ENCODE measurements around the gene VAMP7.
"Not testable (repeated sequence)": the region's sequence is repeated elsewhere in the genome, so short reads cannot be mapped to it uniquely, and the experiment has no call there.

Gene VAMP7

DNA sequence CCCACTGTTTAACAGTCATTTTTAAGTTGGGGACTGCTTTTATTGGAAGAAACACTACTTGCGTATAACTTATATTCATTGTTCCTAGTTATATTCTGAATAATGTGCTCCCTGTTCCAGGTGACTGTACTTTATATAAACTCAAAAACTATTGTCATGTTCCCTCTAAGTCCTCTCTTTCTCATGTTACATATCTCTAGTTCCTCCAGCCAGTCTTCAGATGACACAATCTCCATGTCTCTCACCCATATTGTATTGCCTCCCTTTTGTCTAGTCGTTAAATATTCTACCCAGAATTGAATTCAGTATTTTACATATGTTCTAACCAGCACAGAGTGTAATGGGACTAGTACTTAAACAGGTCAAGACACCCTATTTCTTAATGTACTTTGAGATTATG is 5.3 kb downstream of the VAMP7 start:
- peaks cover 16% of the 10 kb centered on the region for H3K36me3 Mint-ChIP-seq
- peaks cover 25% of the 10 kb centered on the region for H3K4me1 Mint-ChIP-seq
- ATAC-seq (ENCODE audit: low read depth) (no peak), DNase-seq (ENCODE audit: low spot score in 2 of 2) (no peak)
- no peaks in the 10 kb centered on the region for H3K27me3 Mint-ChIP-seq
- no peak overlapping the region for H3K27ac Mint-ChIP-seq
- H3K4me3 Mint-ChIP-seq = no peak overlapping the region
- H3K9me3 Mint-ChIP-seq = peaks cover 2% of the 10 kb centered on the region

DNA sequence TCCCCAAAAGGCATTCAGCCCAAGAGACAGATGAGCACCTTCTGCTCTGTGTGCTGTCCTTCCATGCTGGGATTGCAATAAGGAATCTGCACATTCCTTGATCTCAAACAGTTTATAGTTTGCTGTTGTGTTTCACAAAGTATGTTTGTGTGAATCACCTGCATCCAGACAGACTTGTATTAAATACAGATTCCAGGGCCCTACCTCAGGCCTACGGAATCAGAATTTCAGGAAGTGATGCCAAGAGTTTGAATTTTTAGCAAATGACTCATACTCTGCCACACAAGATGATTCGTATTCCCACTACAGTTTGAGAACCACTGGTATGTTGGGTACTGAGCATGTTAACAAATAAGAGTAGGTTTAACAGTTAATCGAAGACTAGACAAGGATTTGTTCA is 7.0 kb downstream of the VAMP7 start:
- DNase-seq (ENCODE audit: low spot score in 2 of 2) = no peak

DNA sequence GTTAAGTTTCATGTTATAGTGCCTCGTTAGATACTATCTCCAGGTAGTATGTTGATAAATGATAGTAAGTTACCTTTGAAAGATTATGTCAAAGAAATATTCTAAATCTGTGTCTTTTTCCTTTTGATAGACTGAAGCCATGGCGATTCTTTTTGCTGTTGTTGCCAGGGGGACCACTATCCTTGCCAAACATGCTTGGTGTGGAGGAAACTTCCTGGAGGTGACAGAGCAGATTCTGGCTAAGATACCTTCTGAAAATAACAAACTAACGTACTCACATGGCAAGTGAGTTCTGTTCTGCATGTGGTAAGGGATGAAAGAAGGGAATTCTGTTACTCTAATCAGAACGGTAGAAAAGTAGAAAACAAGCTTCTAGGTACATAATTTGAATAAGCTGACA is 8.2 kb downstream of the VAMP7 start:
- ATAC-seq (ENCODE audit: low read depth) (no peak), DNase-seq (ENCODE audit: low spot score in 2 of 2) (no peak)
- Mint-ChIP-seq H3K27ac (no peak overlapping the region), H3K36me3 (peaks cover 31% of the 10 kb centered on the region), H3K27me3 (no peaks in the 10 kb centered on the region), H3K4me3 (no peak overlapping the region), H3K4me1 (peaks cover 17% of the 10 kb centered on the region), H3K9me3 (peaks cover 1% of the 10 kb centered on the region)

More for the DNA sequence above, 7.0 kb downstream of the VAMP7 start:
- Mint-ChIP-seq H3K27ac (no peak overlapping the region), H3K27me3 (no peaks in the 10 kb centered on the region), H3K4me1 (peaks cover 18% of the 10 kb centered on the region), H3K36me3 (peaks cover 24% of the 10 kb centered on the region), H3K4me3 (no peak overlapping the region), H3K9me3 (peaks cover under 1% of the 10 kb centered on the region)
- no peak for ATAC-seq (ENCODE audit: low read depth)

DNA sequence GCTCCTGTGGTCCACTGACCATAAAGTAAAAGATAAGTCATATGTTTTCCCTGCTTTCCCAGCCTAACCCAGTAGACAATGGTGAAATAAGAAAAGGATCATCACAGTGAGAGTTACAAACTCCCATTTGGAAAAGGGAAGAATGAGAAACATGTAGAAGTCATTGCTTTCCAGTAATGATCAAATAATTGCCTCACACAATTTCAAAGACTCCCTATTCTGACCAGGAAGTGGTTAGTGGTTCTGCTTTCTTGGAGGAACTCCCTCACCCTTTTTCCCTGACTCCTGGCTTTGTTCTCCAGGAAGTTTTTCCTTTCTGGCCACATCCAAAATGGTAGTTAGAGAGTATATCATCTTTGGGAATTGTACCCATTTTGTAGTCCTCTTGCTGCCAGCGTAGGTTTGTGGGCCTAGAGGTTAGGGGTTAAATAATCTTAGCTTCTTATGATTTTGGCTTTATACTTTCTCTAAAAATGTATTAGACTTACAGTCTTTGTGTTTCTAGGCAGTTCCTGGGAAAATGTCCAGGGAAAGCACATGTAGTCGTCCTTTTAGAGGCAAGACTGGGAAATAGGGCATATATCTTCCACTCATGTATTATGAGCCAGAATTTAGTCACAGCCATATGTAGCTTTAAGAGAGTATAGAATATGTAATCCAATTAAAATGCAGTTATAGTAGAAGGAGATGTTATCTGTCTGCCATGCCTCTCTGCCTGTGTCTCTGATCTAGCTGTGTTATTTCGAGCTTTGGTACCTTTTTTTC is 10.5 kb downstream of the VAMP7 start:
- no peaks in the 10 kb centered on the region for H3K27me3 Mint-ChIP-seq
- H3K36me3 Mint-ChIP-seq = peaks cover 27% of the 10 kb centered on the region
- H3K4me1 Mint-ChIP-seq = peaks cover 9% of the 10 kb centered on the region
- DNase-seq (ENCODE audit: low spot score in 2 of 2) = no peak
- no peak for ATAC-seq (ENCODE audit: low read depth)
- H3K27ac Mint-ChIP-seq = no peak overlapping the region
- no peak overlapping the region for H3K4me3 Mint-ChIP-seq
- H3K9me3 Mint-ChIP-seq = peaks cover 1% of the 10 kb centered on the region

DNA sequence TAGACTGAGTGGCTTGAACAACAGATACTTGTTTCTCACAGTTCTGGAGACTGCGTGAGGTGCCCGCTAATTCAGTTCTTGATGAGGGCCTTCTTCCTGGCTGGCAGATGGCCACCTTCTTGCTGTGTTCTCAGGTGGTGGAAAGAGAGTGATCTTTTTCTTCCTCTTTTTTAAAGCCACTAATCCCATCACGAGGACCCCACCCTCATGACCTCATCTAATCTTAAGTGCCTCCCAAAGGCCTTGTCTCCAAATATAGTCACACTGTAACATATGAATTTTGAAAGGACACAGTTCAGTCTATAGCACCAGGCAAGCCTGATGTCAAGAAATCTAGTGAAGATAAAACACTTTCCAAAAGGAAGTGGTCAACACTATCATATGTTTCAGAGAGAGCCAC is 12.4 kb downstream of the VAMP7 start:
- Mint-ChIP-seq H3K4me3 (no peak overlapping the region), H3K36me3 (peaks cover 24% of the 10 kb centered on the region), H3K27ac (no peak overlapping the region), H3K9me3 (peaks cover 1% of the 10 kb centered on the region), H3K27me3 (no peaks in the 10 kb centered on the region), H3K4me1 (peaks cover 6% of the 10 kb centered on the region)
- ATAC-seq (ENCODE audit: low read depth) (no peak), DNase-seq (ENCODE audit: low spot score in 2 of 2) (no peak)

DNA sequence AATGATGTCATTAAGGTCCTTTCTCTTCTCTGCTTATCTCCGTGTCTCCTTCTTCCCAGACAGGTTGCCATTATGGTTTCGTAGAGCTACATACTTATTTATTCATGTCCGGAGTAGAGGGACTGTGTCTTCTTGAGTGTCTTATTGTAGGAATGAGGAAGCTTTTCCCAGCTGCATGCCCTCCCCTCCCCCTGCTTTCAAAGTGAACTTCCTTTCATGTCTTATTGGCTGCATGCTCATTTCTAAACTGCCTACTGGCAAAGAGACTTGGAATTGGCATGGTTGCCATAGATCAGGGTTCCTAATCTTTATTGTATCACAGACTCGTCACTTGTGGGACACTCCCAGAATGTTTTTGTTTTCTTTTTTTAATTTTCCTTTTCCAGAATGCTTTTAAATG is 15.4 kb downstream of the VAMP7 start:
- Mint-ChIP-seq H3K4me3 (no peak overlapping the region), H3K27ac (no peak overlapping the region), H3K9me3 (peaks cover 1% of the 10 kb centered on the region), H3K27me3 (no peaks in the 10 kb centered on the region), H3K36me3 (peaks cover 29% of the 10 kb centered on the region), H3K4me1 (peaks cover 4% of the 10 kb centered on the region)
- DNase-seq (ENCODE audit: low spot score in 2 of 2) (no peak), ATAC-seq (ENCODE audit: low read depth) (no peak)

DNA sequence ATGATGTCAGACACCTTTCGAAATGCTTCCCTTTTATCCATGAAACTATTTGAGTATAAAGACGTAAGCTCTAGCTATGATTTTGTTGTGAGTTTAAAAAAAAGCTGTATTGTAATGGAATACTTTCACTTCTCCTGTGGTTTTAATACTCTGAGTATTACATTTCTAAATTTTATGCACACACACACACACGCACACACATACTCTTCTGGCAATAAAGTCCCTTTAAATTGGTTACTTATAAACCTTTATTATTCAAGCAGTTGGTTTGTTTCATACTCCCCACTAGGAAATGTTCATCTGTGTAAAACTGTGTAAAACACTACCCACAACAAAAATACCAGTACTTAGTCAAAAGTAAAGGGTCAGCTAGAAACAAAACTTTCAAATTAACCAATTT is 18.2 kb downstream of the VAMP7 start:
- no peak for DNase-seq (ENCODE audit: low spot score in 2 of 2)
- H3K9me3 Mint-ChIP-seq = no peaks in the 10 kb centered on the region
- H3K4me3 Mint-ChIP-seq = no peak overlapping the region
- ATAC-seq (ENCODE audit: low read depth) = no peak
- peaks cover 17% of the 10 kb centered on the region for H3K36me3 Mint-ChIP-seq
- peak overlapping the region; percentile 58 for H3K27ac Mint-ChIP-seq
- H3K27me3 Mint-ChIP-seq = no peaks in the 10 kb centered on the region
- H3K4me1 Mint-ChIP-seq = peaks cover 2% of the 10 kb centered on the region

DNA sequence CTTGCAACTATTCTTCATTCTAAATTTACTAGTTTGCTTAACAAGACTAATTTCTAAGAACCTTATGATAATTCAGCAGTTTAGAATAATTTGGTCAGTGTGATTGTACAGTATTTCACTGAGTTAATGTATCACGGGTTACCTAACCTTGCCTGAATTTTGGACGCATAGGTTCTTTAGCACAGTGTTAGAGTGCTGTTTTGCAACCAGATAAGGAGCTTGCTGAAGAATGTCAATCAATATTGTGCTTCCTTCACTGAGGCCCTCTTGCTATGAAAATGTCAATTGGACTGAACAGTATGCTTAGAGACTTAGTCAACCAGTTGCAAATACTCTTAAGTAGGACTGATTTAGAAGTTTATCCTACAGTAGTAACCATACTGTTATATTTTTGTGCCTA is 19.6 kb downstream of the VAMP7 start:
- Mint-ChIP-seq H3K9me3 (no peaks in the 10 kb centered on the region), H3K27me3 (no peaks in the 10 kb centered on the region), H3K36me3 (peaks cover 17% of the 10 kb centered on the region), H3K4me3 (no peak overlapping the region), H3K27ac (no peak overlapping the region), H3K4me1 (no peaks in the 10 kb centered on the region)
- DNase-seq (ENCODE audit: low spot score in 2 of 2) (no peak), ATAC-seq (ENCODE audit: low read depth) (no peak)

DNA sequence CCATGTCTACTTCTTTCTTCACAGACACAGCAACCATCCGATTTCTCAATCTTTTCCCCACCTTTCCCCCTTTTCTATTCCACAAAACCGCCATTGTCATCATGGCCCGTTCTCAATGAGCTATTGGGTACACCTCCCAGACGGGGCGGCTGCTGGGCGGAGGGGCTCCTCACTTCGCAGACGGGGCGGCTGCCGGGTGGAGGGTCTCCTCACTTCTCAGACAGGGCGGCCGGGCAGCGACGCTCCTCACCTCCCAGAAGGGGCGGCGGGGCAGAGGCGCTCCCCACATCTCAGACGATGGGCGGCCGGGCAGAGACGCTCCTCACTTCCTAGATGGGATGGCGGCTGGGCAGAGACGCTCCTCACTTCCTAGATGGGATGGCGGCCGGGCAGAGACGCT is 26.5 kb downstream of the VAMP7 start:
- not testable (repeated sequence) for H3K4me3 Mint-ChIP-seq; H3K4me1 Mint-ChIP-seq; ATAC-seq (ENCODE audit: low read depth); DNase-seq (ENCODE audit: low spot score in 2 of 2); H3K9me3 Mint-ChIP-seq; H3K27me3 Mint-ChIP-seq; H3K27ac Mint-ChIP-seq
- H3K36me3 Mint-ChIP-seq = peaks cover 47% of the 10 kb centered on the region

DNA sequence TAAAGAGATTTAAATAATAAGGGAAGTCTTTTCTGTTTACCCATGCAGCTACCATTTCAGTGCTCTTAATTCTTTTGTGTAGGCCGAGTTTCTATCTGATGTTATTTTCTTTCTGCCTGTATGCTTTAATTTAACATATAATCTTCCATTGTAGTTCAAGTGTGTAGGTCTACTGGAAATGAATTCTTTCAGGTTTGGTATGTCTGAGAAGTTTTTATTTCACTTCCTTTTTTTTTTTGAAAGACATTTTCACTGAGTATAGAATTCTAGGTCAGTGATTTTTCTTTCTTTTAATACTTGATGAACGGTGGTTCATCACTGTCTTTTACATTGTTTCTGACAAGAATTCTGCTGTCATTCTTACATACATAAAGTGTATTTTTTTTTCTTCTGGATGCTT is 42.1 kb downstream of the VAMP7 start:
- H3K4me1 Mint-ChIP-seq = peaks cover 7% of the 10 kb centered on the region
- peaks cover 3% of the 10 kb centered on the region for H3K9me3 Mint-ChIP-seq
- no peaks in the 10 kb centered on the region for H3K27me3 Mint-ChIP-seq
- peaks cover 36% of the 10 kb centered on the region for H3K36me3 Mint-ChIP-seq
- H3K4me3 Mint-ChIP-seq = no peak overlapping the region
- no peak for DNase-seq (ENCODE audit: low spot score in 2 of 2)
- no peak overlapping the region for H3K27ac Mint-ChIP-seq
- no peak for ATAC-seq (ENCODE audit: low read depth)

DNA sequence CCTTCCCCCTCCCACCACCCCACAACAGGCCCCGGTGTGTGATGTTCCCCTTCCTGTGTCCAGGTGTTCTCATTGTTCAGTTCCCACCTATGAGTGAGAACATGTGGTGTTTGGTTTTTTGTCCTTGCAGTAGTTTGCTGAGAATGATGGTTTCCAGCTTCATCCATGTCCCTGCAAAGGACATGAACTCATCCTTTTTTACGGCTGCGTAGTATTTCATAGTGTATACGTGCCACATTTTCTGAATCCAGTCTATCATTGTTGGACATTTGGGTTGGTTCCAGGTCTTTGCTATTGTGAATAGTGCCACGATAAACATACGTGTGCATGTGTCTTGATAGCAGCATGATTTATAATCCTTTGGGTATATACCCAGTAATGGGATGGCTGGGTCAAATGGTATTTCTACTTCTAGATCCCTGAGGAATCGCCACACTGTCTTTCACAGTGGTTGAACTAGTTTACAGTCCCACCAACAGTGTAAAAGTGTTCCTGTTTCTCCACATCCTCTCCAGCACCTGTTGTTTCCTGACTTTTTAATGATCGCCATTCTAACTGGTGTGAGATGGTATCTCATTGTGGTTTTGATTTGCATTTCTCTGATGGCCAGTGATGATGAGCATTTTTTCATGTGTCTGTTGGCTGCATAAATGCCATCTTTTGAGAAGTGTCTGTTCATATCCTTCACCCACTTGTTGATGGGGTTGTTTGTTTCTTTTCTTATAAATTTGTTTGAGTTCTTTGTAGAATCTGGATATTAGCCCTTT is 49.9 kb downstream of the VAMP7 start:
- not testable (repeated sequence) for H3K27me3 Mint-ChIP-seq; H3K4me3 Mint-ChIP-seq; H3K27ac Mint-ChIP-seq; DNase-seq (ENCODE audit: low spot score in 2 of 2); ATAC-seq (ENCODE audit: low read depth); H3K9me3 Mint-ChIP-seq; H3K4me1 Mint-ChIP-seq
- peaks cover 45% of the 10 kb centered on the region for H3K36me3 Mint-ChIP-seq

DNA sequence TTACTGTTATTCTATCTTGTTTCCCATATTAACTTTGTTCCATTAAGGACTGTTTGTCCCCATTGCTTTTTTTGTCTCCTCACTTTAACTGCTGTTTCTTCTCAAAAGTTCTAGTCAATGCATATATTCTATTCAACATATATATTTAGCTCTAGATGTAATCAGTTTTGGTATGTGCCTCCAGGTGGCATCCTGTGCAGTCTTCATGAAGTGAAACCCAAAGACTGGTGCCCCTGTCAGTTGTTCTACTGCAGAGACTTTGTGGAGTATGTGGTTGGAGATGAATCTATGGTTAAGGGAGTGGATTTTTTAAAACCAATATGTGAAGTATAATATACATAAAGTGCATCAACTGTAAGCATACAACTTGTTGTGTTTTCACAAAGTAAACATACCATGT is 57.0 kb downstream of the VAMP7 start:
- Mint-ChIP-seq H3K9me3 (peaks cover 3% of the 10 kb centered on the region), H3K4me1 (no peaks in the 10 kb centered on the region), H3K36me3 (peaks cover 31% of the 10 kb centered on the region), H3K4me3 (no peak overlapping the region), H3K27me3 (no peaks in the 10 kb centered on the region), H3K27ac (no peak overlapping the region)
- ATAC-seq (ENCODE audit: low read depth) (no peak), DNase-seq (ENCODE audit: low spot score in 2 of 2) (no peak)

DNA sequence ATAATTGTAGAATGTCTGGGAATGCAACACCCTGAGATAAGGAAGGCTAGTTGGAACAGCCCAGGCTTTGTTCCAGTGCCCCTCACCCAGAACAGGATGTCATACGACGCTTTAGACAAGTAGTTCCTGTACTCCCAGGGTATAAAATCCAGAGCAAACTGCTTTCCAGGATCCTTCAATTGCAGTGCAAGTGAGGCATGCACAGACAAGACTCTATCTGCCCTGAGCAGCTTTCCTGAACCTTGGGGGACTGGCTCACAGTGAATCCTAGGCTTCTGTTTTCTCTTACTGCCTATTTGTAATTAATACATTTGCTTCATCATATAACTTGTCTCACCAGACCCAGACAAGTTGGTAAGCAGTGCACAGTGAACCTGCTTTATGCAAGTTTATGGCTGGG is 68.0 kb downstream of the VAMP7 start:
- DNase-seq (ENCODE audit: low spot score in 2 of 2) = no peak
- no peak for ATAC-seq (ENCODE audit: low read depth)
- Mint-ChIP-seq H3K4me1 (no peaks in the 10 kb centered on the region), H3K27ac (no peak overlapping the region), H3K9me3 (peaks cover 3% of the 10 kb centered on the region), H3K27me3 (no peaks in the 10 kb centered on the region), H3K36me3 (peaks cover 11% of the 10 kb centered on the region), H3K4me3 (no peak overlapping the region)

DNA sequence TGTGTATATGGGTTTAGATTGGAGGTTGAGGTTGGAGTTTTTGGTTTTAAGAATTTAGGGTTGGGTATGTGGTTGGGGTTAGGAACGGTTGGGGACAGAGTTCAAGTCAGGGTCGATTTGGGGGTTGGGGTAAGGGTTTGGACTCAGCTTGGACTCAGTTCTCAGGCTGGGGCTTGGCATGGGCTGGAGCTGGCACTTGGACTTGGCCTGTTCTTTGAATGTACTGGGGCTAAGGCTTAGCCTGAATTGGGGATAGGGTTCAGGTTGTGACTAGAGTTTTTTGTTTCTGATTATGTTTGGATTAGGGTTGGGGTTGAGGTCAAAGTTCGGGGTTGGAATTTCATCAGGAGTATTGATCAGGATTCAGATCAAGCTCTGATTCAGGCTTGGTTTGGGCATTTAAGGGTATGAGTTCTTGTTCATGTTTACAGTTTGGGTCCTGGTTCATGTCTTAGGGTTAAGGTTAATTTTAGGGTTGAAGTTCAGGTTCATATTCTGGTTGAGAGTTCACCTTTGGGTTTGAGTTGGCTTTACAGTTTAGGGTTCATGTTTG is 70.2 kb downstream of the VAMP7 start:
- peaks cover 3% of the 10 kb centered on the region for H3K27me3 Mint-ChIP-seq
- ATAC-seq (ENCODE audit: low read depth) (no peak), DNase-seq (ENCODE audit: low spot score in 2 of 2) (no peak)
- H3K36me3 Mint-ChIP-seq = no peaks in the 10 kb centered on the region
- no peak overlapping the region for H3K4me3 Mint-ChIP-seq
- H3K27ac Mint-ChIP-seq = no peak overlapping the region
- H3K4me1 Mint-ChIP-seq = no peaks in the 10 kb centered on the region
- peaks cover 4% of the 10 kb centered on the region for H3K9me3 Mint-ChIP-seq

Data from memory B cell (primary cell).